ENCODE measurements around the gene SPIRE1.
"Not testable (repeated sequence)": the region's sequence is repeated elsewhere in the genome, so short reads cannot be mapped to it uniquely, and the experiment has no call there.

The SPIRE1 gene

GRCh38 chr18:12552879-12553242, 105.0 kb downstream of the SPIRE1 start:
- DNase-seq (ENCODE audit: low read depth in 2 of 2), result no peak

DNA sequence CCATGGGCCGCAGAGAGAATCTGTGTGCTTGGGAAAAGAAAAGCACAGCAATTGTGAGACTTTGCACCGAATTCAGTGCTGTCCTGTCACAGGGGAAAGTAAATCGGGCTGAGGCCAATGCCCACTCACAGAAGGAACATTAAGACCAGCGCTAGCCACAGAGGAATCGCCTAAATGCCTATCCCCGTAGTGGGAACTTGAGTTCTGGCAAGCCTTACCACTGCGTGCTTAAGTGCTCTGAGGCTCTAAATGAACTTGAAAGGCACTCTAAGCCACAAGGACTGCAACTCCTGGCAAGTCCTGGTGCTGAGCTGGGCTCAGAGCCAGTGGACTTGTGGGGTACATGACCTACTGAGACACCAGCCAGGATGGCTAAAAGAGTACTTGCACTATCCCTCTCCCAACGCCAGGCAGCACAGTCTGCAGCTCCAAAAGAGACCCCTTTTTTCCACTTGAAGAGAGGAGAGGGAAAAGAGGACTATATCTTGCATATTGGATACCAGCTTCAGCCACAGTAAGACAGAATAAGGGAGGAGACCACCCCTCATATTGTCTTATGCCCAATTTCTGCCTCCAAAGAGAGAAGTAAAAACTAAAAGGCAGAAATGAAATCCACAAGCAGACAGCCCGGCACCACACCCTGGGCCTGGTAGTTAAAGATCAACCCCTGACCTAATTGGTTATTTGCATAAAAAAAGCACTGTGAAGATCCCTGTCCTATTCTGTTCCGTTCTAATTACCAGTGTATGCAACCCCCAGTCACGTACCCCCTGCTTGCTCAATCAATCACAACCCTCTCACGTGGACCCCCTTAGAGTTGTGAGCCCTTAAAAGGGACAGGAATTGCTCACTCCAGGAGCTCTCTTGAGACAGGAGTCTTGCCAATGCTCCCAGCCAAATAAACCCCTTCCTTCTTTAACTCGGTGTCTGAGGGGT, 105.7 kb downstream of the SPIRE1 start:
- DNase-seq (ENCODE audit: low read depth in 2 of 2), result not testable (repeated sequence)

DNA sequence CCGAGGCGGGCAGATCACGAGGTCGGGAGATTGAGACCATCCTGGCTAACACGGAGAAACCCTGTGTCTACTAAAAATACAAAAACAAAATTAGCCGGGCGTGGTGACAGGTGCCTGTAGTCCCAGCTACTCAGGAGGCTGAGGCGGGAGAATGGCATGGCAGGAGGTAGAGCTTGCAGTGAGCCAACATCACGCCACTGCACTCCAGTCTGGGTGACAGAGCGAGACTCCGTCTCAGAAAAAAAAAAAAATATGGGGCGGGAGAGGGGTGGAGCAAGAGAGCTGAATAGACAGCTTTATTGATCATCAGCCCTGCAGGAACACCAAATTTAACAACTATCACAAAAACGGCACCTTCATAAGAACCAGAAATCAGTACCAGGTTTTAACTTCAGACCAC, 106.4 kb downstream of the SPIRE1 start:
- not testable (repeated sequence) for DNase-seq (ENCODE audit: low read depth in 2 of 2)

DNA sequence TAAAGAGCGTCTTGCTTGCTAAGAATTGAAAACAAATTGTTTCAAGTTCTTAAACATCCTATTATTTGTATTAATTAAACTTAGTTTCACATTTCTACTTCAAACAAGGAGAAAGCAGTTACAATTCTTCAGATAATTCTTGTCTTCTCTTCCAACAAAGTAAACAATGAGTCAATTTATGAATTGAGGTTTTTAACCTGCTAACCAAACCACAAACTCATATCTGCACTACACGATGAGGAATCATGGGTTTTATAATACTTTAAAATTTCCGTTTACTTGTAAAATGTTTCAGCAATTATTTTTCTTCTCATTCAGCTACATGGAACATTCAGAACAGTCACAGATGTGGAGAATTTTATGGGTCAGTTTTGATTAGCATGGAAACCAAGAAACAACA, 114.2 kb downstream of the SPIRE1 start:
- DNase-seq (ENCODE audit: low read depth in 2 of 2), result no peak

- DNase-seq (ENCODE audit: low read depth in 2 of 2), result no peak
These were observed 117.2 kb downstream of the SPIRE1 start for GRCh38 chr18:12540751-12541150.

GRCh38 chr18:12539158-12539557, 118.7 kb downstream of the SPIRE1 start:
- DNase-seq (ENCODE audit: low read depth in 2 of 2), result not testable (repeated sequence)

GRCh38 chr18:12534820-12535219, 123.1 kb downstream of the SPIRE1 start:
- no peak for DNase-seq (ENCODE audit: low read depth in 2 of 2)

GRCh38 chr18:12532661-12533060, 125.2 kb downstream of the SPIRE1 start:
- DNase-seq (ENCODE audit: low read depth in 2 of 2), result no peak

GRCh38 chr18:12531749-12532148, 126.2 kb downstream of the SPIRE1 start:
- DNase-seq (ENCODE audit: low read depth in 2 of 2), result no peak

DNA sequence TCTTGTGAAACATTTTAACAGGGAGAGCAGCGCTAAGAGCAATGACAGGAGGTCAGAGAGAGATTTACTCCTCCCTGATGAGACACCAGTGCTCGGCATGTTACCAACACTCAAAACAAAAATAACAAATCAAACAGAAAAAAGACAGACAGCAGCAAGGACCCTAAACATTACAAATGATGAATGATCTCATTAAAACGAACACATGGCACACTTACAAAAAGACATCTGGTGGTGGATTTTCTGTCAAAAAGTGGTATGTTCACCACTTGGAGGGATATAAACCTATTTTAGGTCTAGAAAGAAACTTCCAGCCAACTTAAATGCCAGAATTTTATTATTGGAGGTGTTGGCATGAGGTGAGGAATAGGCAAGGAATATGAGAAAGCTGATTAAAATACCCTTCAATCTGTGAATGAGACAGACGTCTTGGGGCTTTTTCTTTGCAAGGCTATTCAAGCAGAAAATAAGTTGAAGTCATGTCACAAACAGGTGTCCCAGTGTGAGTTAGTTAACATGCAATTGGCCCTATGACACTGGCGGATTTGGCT, 137.4 kb downstream of the SPIRE1 start:
- no peak for DNase-seq (ENCODE audit: low read depth in 2 of 2)

- DNase-seq (ENCODE audit: low read depth in 2 of 2), result no peak
These were observed 138.9 kb downstream of the SPIRE1 start for GRCh38 chr18:12518832-12519531.

- DNase-seq (ENCODE audit: low read depth in 2 of 2), result no peak
These were observed 139.6 kb downstream of the SPIRE1 start for GRCh38 chr18:12518326-12518725.

- no peak for DNase-seq (ENCODE audit: low read depth in 2 of 2)
These were observed 140.6 kb downstream of the SPIRE1 start for GRCh38 chr18:12517142-12517825.

- no peak for DNase-seq (ENCODE audit: low read depth in 2 of 2)
These were observed 141.8 kb downstream of the SPIRE1 start for GRCh38 chr18:12516049-12516630.

DNA sequence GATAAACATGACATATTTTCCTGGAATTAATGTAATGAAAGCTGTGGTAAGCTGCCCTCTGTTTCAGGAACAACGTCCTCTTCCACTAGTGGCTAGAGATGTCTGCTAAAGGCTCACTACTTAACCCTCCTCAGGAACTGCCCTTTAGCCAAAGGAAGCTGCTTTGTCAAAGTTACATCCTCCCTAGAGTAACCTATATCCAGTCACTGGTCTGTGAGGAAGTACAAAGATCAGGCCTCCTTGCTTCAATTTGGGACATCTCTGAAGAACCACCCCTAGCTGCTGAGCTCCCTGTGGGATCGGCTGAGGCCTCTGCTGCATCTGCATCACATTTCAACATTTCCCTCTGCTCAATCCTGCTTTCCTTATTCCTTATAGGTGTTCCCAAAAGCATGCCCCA, 142.4 kb downstream of the SPIRE1 start:
- DNase-seq (ENCODE audit: low read depth in 2 of 2), result no peak

DNA sequence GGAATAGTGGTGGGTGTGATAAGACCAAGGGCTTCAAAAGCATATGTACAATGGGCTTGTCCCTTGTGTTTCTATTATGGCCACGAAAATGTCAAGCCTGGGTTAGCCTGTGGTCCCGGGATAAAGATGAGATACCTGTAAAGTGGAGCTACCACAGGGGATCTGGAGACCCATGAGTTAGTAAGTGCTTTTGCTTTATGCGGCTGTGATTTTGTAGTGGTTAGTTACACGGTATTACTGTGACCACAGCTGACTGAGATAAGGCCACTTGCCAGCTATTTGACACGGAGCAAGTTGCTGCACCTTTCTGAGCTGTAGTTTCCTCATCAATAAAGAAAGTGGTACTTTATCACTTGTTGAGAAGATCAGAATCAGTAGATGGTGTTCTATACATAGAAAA, 150.9 kb downstream of the SPIRE1 start:
- DNase-seq (ENCODE audit: low read depth in 2 of 2), result no peak

- no peak for DNase-seq (ENCODE audit: low read depth in 2 of 2)
These were observed 156.9 kb downstream of the SPIRE1 start for GRCh38 chr18:12500986-12501385.

DNA sequence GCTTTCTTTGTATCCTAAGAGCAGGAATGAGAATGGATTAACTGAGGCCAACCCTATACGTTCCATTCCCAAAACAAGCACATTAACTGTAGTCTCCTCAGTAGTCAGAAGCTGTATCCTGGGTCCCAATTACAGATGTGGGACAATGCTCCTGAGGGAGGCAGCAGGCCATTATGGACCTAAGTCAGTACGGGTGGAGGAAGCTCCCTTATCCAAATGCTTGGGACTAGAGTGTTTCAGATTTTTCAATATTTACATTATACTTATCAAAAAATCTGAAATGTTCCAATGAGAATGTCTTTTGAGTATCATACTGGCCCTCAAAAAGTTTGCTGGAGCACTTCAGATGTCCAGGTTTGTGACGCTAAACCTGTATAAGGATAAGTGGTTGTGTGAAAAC, 160.1 kb downstream of the SPIRE1 start:
- no peak for DNase-seq (ENCODE audit: low read depth in 2 of 2)

DNA sequence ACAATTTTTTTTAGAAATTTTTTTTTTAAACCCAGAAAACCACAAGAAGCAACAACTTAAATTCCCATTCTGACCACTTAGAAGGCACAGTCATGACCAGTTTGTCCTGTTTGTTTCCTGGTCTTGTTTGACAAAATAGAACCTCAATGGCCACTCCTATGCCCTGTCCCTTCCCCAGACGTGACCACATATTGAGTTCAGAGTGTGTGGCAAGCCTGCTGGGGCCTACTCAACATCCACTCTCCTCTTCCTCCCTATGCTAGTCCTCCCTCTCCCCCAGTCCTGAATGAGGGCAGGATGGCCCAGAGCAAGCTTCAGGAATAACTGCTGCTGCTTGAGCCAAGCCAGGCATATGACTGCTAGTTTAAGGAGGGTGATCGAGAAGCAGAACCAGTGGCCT, 160.6 kb downstream of the SPIRE1 start:
- DNase-seq (ENCODE audit: low read depth in 2 of 2), result no peak

DNA sequence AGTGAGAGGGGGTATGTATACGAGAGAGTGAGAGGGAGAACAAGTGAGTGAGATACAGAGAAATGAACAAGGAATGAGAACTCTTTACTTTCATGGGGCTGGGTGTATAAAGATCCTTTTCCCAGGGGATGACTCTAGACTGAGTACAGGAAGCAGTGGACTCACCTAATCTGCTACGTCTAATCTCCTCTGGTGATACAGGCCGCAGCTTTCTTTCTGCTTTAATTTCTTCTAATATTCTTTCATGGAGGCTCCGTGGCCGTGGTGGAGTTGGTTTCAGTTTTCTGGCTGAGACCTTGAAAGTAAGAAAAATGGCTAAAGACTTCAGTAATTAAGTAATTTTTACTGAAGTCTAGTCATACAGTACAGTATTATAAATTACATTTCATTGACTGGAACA, 165.0 kb downstream of the SPIRE1 start:
- DNase-seq (ENCODE audit: low read depth in 2 of 2), result no peak

DNA sequence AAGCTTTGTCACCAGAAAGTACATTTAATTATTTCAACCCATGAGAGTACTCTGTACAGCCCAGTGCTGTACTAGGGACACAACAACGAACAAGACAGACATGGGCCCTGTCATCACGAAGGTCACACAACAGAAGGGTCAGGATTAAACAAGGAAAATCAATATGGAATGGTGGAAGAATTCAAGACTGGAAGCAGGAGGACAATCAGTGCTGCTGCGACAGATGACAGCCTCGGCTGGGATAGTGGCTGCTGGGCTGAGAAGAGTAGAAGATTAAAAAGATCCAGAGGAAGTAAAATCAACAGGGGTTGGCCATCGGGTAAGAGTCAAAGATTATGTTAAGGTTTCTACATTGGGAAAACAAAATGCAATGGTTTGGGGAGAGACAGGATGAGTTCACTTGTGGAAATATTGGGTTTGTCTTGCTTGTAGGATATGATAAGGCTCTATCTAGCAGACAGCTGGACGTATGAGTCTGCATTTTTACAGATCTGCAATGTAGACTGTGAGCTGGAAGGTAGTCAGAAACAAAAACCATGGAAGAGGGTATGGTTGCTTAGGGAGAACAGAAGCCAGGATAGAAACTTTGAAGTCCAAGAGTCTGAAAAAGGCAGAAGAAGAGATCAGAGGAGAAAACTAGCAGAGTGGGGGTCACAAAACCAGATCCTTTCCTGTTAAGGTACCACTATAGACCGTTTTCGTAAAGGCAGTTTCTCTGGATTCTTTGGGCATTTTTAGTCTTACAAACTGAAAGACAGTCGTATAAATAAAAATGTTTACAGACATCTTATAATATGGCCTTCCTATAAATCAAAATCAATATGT, 166.1 kb downstream of the SPIRE1 start:
- no peak for DNase-seq (ENCODE audit: low read depth in 2 of 2)
